ENCODE results near the gene CCDC148.

DNA sequence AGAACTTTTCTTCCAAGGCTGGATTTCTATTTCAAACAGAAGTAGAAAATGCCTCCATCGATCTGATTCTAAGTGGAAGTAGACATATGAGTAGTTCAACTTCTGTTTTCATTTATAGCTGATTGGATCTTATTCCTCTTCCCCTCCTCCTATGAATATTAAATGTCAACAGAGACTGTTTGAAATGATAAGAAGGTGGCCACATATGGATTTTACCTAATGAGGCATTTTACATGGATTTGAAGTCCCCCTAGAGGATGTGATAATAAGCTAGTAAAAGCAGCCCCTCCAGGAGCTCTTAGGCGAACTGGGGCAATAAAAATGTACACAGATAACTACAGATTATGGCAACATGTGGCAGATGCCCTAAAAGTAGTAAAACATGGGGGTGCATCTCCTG lies 283.8 kb downstream of the CCDC148 start:
- no peak for TF ChIP-seq POLR2AphosphoS5 (IDR thresholded peaks at IDR 0.05)
- TF ChIP-seq, protein P1, sequence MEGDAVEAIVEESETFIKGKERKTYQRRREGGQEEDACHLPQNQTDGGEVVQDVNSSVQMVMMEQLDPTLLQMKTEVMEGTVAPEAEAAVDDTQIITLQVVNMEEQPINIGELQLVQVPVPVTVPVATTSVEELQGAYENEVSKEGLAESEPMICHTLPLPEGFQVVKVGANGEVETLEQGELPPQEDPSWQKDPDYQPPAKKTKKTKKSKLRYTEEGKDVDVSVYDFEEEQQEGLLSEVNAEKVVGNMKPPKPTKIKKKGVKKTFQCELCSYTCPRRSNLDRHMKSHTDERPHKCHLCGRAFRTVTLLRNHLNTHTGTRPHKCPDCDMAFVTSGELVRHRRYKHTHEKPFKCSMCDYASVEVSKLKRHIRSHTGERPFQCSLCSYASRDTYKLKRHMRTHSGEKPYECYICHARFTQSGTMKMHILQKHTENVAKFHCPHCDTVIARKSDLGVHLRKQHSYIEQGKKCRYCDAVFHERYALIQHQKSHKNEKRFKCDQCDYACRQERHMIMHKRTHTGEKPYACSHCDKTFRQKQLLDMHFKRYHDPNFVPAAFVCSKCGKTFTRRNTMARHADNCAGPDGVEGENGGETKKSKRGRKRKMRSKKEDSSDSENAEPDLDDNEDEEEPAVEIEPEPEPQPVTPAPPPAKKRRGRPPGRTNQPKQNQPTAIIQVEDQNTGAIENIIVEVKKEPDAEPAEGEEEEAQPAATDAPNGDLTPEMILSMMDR (IDR thresholded peaks at IDR 0.05) = no peak
